ENCODE measurements around the gene MYBBP1A.

MYBBP1A gene

GRCh38 chr17:4503283-4504025 lies 51.7 kb downstream of the MYBBP1A start:
- DNase-seq (ENCODE audit: low spot score) = no peak

GRCh38 chr17:4502466-4503154 lies 52.6 kb downstream of the MYBBP1A start:
- no peak for DNase-seq (ENCODE audit: low spot score)

- DNase-seq (ENCODE audit: low spot score) = no peak
Observed at GRCh38 chr17:4501295-4501949, 53.8 kb downstream of the MYBBP1A start.

GRCh38 chr17:4500191-4500571 lies 55.0 kb downstream of the MYBBP1A start:
- no peak for DNase-seq (ENCODE audit: low spot score)

DNA sequence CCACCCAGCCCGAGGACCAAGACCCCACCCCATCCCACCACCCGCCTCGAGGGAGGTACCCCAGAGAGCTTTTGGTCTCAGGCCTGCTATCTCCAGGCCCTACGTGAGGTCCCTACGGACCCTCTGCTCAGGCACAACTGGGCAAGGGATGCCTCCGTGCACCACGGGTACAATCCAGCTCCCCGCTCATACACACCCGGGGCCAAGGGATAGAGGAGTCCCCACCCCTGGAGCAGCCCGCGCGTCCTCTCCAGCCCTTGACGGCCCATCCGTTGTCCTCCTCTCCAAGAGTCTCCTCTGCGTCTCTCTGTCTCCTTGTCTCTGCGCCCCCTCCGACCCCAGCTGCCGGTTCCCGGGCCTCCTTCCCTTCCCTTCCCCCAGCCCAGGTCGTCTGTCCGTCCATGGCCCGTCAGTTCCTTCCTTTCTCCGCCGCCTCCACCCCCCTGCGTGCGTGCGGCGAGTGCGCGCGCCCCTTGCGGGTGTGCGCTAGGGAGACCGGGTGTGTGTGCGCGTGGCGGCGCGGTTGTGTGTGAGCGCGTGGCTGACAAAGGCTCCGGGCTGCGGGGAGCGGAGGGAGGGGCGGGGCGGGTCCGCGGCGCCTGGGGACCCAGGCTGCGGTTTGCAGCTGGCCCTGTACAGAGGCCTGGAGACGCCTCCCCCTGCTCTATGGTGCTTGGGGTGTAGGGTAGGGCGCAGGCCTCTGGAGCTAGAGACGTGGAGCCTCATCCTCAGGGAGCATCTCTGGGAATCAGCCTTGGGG lies 55.6 kb downstream of the MYBBP1A start:
- DNase-seq (ENCODE audit: low spot score) = no peak

DNA sequence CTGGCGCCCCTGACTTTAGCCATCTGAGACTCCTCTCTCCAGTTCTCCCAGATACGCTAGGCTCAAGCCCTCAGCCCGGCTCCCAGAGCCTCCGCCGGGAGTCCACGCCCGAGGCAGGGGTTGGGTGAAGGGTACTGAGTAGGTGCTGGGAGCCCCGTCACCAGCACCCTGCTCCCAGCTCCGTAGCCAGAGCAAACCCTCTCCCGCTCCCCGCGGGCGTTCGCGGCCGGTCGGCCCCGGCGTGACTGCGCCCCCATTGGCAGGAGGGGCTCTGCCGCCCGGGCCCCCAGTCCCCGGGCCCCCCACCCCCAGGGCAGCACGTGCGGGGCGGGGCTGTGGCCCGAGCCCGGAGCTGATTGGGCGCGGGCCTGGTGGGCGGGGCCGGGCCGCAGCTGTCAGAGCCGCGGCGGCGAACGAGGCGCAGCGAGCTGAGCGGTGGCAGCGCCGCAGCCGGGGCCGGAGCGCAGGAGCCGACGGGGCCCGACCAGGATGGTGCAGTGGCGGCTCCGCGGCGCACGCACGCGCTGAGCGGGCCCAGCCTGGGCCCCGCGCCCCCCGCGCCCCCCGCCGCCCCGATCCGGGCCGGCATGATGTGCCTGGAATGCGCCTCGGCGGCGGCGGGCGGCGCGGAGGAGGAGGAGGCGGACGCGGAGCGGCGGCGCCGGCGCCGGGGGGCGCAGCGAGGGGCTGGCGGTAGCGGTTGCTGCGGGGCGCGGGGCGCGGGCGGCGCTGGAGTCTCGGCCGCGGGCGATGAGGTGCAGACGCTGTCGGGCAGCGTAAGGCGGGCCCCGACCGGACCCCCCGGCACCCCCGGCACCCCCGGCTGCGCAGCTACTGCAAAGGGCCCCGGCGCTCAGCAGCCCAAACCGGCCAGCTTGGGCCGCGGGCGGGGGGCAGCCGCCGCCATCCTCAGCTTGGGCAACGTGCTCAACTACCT lies 56.5 kb downstream of the MYBBP1A start, which contains the start of gene SPNS2:
TSS of gene SPNS2 (plus strand) at position 421 of the 937 bp plus-strand sequence. CDS start at position 588, 167 bp downstream.
- DNase-seq (ENCODE audit: low spot score) = peak; percentile 42

GRCh38 chr17:4497101-4497824 lies 57.9 kb downstream of the MYBBP1A start:
- DNase-seq (ENCODE audit: low spot score) = no peak

DNA sequence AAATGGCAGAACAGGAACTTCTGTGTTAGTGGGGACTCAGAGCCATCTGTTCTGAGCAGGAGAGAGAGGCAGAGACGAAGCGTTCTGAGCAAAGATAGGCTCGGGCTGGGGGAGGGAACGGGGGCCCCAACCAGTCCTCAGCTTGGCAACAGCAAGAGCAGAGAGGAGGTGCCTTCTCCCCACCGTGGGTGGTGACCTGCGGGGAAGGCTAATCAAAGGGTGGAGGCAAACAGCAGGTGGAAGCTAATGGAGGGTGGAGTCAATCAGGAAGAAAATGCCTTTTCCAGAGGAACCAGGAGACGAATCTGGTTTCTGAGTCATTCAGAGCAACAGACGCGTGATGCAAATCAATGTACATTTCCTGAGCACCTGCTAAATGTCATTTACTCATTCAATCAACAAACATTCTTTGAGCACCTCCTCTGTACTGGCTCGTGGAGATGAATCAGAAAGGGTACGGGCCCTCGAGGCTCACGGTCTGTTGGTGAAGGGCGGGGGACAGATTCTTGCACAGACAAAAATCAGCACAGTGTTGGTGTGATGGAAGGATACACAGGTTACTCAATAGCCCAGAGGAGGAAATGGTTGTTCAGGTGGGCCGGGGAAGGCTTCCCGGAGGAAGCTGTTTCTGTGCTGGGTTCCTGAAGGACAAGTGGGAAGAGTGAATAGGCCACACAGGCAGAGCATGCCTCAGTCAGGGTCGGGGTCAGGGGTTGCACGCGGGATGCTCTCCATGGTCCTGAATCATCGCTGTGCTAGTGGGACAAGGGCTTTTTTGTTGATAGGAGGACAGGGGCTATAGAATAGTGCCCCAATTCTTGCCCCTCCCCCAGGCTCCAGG lies 62.2 kb downstream of the MYBBP1A start:
- DNase-seq (ENCODE audit: low spot score) = no peak

DNA sequence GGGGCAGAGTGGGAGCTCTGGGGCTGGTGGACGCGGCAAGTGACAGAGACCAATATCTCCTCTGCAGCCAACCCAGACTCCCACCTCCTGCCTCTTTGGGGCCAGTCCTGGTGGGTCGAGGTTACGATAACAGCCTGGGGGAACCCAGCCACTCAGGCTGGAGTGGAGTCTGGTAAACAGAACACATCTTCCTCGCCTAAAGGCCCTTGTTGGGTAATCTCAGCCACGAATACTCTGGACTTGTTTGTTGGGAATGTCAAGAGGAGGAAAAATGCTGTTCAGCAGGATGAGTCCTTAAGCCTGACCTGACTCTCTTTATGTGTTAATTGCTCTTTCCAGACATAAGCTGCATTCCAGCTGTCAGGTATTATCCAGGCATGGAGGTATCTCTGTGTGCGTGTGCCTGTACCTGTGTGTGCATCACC lies 64.5 kb downstream of the MYBBP1A start:
- no peak for DNase-seq (ENCODE audit: low spot score)

- DNase-seq (ENCODE audit: low spot score) = no peak
Observed at GRCh38 chr17:4490109-4490591, 65.0 kb downstream of the MYBBP1A start.

GRCh38 chr17:4488989-4489595 lies 66.1 kb downstream of the MYBBP1A start:
- no peak for DNase-seq (ENCODE audit: low spot score)
